Measurements from ENCODE around the gene MCC. TPM values are rescaled to one million over a fixed set of nuclear protein-coding genes. Genes with fewer than 3 reads are reported as not detected.

MCC gene
- total and polyA plus RNA-seq, 2 donors (not counting 1 experiment from before 2014, with no cell fraction given), result 0.09 to 0.32 TPM

DNA sequence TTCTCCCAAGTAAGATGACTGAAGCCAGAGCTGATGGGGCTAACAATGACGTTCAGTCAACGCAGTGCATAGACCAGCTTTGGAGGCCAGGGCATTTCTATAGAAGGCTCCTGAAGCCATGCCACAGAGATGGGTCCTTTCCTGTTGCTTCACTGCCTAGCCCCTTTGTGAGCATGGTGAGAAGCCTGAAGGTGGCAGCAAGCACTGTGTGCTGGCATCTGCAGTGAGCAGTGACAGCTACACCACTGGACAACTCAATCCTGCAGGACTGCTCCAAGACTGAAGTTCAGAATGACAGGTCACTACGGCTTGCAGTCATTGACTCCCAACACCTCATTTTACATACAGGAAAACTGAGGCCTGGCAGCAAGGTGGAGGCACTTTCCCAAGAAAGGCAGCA, 282.4 kb downstream of the MCC start:
- ATAC-seq (ENCODE audit: low read depth) (no peak), DNase-seq (no peak)
- Histone ChIP-seq H3K27ac (ENCODE audit: low read length in 2 of 2) (no peak overlapping the region), H3K9me3 (ENCODE audit: control extremely low read depth in 1 of 3, control insufficient read depth in 2 of 3, insufficient read depth in 1 of 3, low read length in 2 of 3) (no peaks in the 10 kb centered on the region), H3K4me1 (ENCODE audit: control insufficient read depth in 2 of 2, insufficient read depth in 2 of 2, low read length in 2 of 2) (no peaks in the 10 kb centered on the region), H3K9ac (ENCODE audit: low read length) (no peak overlapping the region), H3K79me2 (ENCODE audit: control insufficient read depth, insufficient read depth, low read length) (no peaks in the 10 kb centered on the region), H4K20me1 (ENCODE audit: control insufficient read depth, insufficient read depth, low read length, poor library complexity, severe bottlenecking) (no peaks in the 10 kb centered on the region), H3K27me3 (replicated peaks in 1 of 4; ENCODE audit: control extremely low read depth in 1 of 4, control insufficient read depth in 3 of 4, insufficient read depth in 4 of 4, low read length in 3 of 4) (no peaks in the 10 kb centered on the region), H3K4me3 (ENCODE audit: control extremely low read depth in 1 of 5, extremely low read depth in 1 of 5, insufficient read depth in 1 of 5, low read depth in 2 of 5, low read length in 4 of 5) (no peak overlapping the region), H3K36me3 (replicated peaks in 1 of 2; ENCODE audit: control extremely low read depth in 1 of 2, control insufficient read depth in 1 of 2, extremely low read depth in 1 of 2, insufficient read depth in 2 of 2, low read length in 1 of 2) (no peaks in the 10 kb centered on the region), H3K4me2 (replicated peaks; ENCODE audit: low read depth, low read length, poor library complexity, severe bottlenecking) (no peak overlapping the region), H2AFZ (ENCODE audit: insufficient read depth, low read depth, low read length, poor library complexity, severe bottlenecking) (no peak overlapping the region)
- no peak for TF ChIP-seq EZH2 (IDR thresholded peaks at IDR 0.05; ENCODE audit: borderline replicate concordance, insufficient read depth, low read depth, low read length, poor library complexity, severe bottlenecking)
- TF ChIP-seq, protein P1, sequence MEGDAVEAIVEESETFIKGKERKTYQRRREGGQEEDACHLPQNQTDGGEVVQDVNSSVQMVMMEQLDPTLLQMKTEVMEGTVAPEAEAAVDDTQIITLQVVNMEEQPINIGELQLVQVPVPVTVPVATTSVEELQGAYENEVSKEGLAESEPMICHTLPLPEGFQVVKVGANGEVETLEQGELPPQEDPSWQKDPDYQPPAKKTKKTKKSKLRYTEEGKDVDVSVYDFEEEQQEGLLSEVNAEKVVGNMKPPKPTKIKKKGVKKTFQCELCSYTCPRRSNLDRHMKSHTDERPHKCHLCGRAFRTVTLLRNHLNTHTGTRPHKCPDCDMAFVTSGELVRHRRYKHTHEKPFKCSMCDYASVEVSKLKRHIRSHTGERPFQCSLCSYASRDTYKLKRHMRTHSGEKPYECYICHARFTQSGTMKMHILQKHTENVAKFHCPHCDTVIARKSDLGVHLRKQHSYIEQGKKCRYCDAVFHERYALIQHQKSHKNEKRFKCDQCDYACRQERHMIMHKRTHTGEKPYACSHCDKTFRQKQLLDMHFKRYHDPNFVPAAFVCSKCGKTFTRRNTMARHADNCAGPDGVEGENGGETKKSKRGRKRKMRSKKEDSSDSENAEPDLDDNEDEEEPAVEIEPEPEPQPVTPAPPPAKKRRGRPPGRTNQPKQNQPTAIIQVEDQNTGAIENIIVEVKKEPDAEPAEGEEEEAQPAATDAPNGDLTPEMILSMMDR (IDR thresholded peaks at IDR 0.05), result no peak
- Mint-ChIP-seq H3K9me3 (ENCODE audit: insufficient read depth) (no peaks in the 10 kb centered on the region), H3K4me1 (no peaks in the 10 kb centered on the region), H3K4me3 (no peak overlapping the region), H3K27me3 (peaks cover 13% of the 10 kb centered on the region), H3K27ac (no peak overlapping the region)
- CTCF ChIA-PET, result no interaction called here
- intact Hi-C loops (cut with micrococcal nuclease), result no loop called here
- WGBS (ENCODE audit: insufficient coverage), result 100% methylated on average over 3 of the region's 3 CpGs
- POLR2A ChIA-PET, result no interaction called here

DNA sequence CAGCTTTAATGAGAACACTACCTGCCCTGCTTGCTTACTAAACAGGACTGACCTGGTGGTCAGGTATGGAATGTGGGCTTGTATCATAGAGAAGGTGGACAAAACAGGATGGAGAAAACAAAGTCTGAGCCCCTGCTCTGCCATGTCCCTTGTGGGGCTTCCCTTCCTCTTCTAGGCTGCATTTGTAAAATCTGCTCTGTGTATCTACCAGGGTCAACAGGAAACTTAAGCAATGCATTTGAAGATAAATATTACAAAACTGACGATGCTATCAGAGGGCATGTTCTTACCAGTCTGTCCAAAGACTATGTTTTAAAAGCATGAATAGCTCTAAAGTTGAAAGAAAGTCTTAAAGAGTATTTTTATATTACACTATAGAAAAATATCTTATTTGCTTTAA, 282.9 kb downstream of the MCC start:
- no peak for DNase-seq
- Histone ChIP-seq H3K4me2 (replicated peaks; ENCODE audit: low read depth, low read length, poor library complexity, severe bottlenecking) (no peak overlapping the region), H3K27ac (ENCODE audit: low read length in 2 of 2) (no peak overlapping the region), H3K9me3 (ENCODE audit: control extremely low read depth in 1 of 3, control insufficient read depth in 2 of 3, insufficient read depth in 1 of 3, low read length in 2 of 3) (no peaks in the 10 kb centered on the region), H2AFZ (ENCODE audit: insufficient read depth, low read depth, low read length, poor library complexity, severe bottlenecking) (no peak overlapping the region), H3K79me2 (ENCODE audit: control insufficient read depth, insufficient read depth, low read length) (no peaks in the 10 kb centered on the region), H3K36me3 (replicated peaks in 1 of 2; ENCODE audit: control extremely low read depth in 1 of 2, control insufficient read depth in 1 of 2, extremely low read depth in 1 of 2, insufficient read depth in 2 of 2, low read length in 1 of 2) (no peaks in the 10 kb centered on the region), H3K4me3 (ENCODE audit: control extremely low read depth in 1 of 5, extremely low read depth in 1 of 5, insufficient read depth in 1 of 5, low read depth in 2 of 5, low read length in 4 of 5) (no peak overlapping the region), H4K20me1 (ENCODE audit: control insufficient read depth, insufficient read depth, low read length, poor library complexity, severe bottlenecking) (no peaks in the 10 kb centered on the region), H3K4me1 (ENCODE audit: control insufficient read depth in 2 of 2, insufficient read depth in 2 of 2, low read length in 2 of 2) (no peaks in the 10 kb centered on the region), H3K27me3 (replicated peaks in 1 of 4; ENCODE audit: control extremely low read depth in 1 of 4, control insufficient read depth in 3 of 4, insufficient read depth in 4 of 4, low read length in 3 of 4) (no peaks in the 10 kb centered on the region), H3K9ac (ENCODE audit: low read length) (no peak overlapping the region)
- H3K4me3 Mint-ChIP-seq, result no peak overlapping the region
- CTCF ChIA-PET, result no interaction called here
- no peaks in the 10 kb centered on the region for H3K4me1 Mint-ChIP-seq
- intact Hi-C loops (cut with micrococcal nuclease), result no loop called here
- H3K27me3 Mint-ChIP-seq, result peaks cover 8% of the 10 kb centered on the region
- H3K9me3 Mint-ChIP-seq (ENCODE audit: insufficient read depth), result no peaks in the 10 kb centered on the region
- POLR2A ChIA-PET, result no interaction called here
- TF ChIP-seq, protein P1 (IDR thresholded peaks at IDR 0.05), result no peak
- TF ChIP-seq EZH2 (IDR thresholded peaks at IDR 0.05; ENCODE audit: borderline replicate concordance, insufficient read depth, low read depth, low read length, poor library complexity, severe bottlenecking), result no peak
- H3K27ac Mint-ChIP-seq, result no peak overlapping the region
- ATAC-seq (ENCODE audit: low read depth), result no peak
- no CpG with 5 or more reads among the region's 1 CpG for WGBS (ENCODE audit: insufficient coverage)

Measured in B cell (primary cell).